ENCODE data around the gene CASKIN2.

CASKIN2 gene

GRCh38 chr17:75506134-75506533, 9.2 kb downstream of the CASKIN2 start:
- Histone ChIP-seq H3K4me3 (ENCODE audit: insufficient read length, low read depth) (no peak overlapping the region), H3K9ac (ENCODE audit: insufficient read length, low read depth) (no peak overlapping the region), H3K9me3 (ENCODE audit: insufficient read depth, low read length) (no peaks in the 10 kb centered on the region), H3K27me3 (ENCODE audit: insufficient read depth, insufficient read length) (no peaks in the 10 kb centered on the region), H3K4me1 (ENCODE audit: insufficient read depth, insufficient read length) (peaks cover 26% of the 10 kb centered on the region), H3K36me3 (ENCODE audit: insufficient read depth, insufficient read length, low read length) (peaks cover 92% of the 10 kb centered on the region)
- no peak for DNase-seq (ENCODE audit: low read depth, low spot score)
- TF ChIP-seq ZNF274 (IDR thresholded peaks at IDR 0.05; ENCODE audit: low read depth, low read length) (no peak), SUZ12 (IDR thresholded peaks at IDR 0.05; ENCODE audit: extremely low read depth, insufficient read depth, insufficient read length) (no peak), YY1 (IDR thresholded peaks at IDR 0.05; ENCODE audit: insufficient read depth, insufficient read length) (no peak)

- peaks cover 26% of the 10 kb centered on the region for H3K4me1 ChIP-seq (ENCODE audit: insufficient read depth, insufficient read length)
- TF ChIP-seq YY1 (IDR thresholded peaks at IDR 0.05; ENCODE audit: insufficient read depth, insufficient read length) = no peak
- TF ChIP-seq SUZ12 (IDR thresholded peaks at IDR 0.05; ENCODE audit: extremely low read depth, insufficient read depth, insufficient read length) = no peak
- no peak for TF ChIP-seq ZNF274 (IDR thresholded peaks at IDR 0.05; ENCODE audit: low read depth, low read length)
- DNase-seq (ENCODE audit: low read depth, low spot score) = no peak
- no peak overlapping the region for H3K4me3 ChIP-seq (ENCODE audit: insufficient read length, low read depth)
- H3K9ac ChIP-seq (ENCODE audit: insufficient read length, low read depth) = no peak overlapping the region
- H3K9me3 ChIP-seq (ENCODE audit: insufficient read depth, low read length) = no peaks in the 10 kb centered on the region
- no peaks in the 10 kb centered on the region for H3K27me3 ChIP-seq (ENCODE audit: insufficient read depth, insufficient read length)
- peaks cover 93% of the 10 kb centered on the region for H3K36me3 ChIP-seq (ENCODE audit: insufficient read depth, insufficient read length, low read length)
These were observed 9.7 kb downstream of the CASKIN2 start for GRCh38 chr17:75505640-75506039.

GRCh38 chr17:75505152-75505409, 10.3 kb downstream of the CASKIN2 start:
- DNase-seq (ENCODE audit: low read depth, low spot score) = no peak
- no peaks in the 10 kb centered on the region for H3K27me3 ChIP-seq (ENCODE audit: insufficient read depth, insufficient read length)
- H3K9me3 ChIP-seq (ENCODE audit: insufficient read depth, low read length) = no peaks in the 10 kb centered on the region
- H3K9ac ChIP-seq (ENCODE audit: insufficient read length, low read depth) = no peak overlapping the region
- H3K4me1 ChIP-seq (ENCODE audit: insufficient read depth, insufficient read length) = peaks cover 27% of the 10 kb centered on the region
- peaks cover 93% of the 10 kb centered on the region for H3K36me3 ChIP-seq (ENCODE audit: insufficient read depth, insufficient read length, low read length)
- no peak overlapping the region for H3K4me3 ChIP-seq (ENCODE audit: insufficient read length, low read depth)
- no peak for TF ChIP-seq ZNF274 (IDR thresholded peaks at IDR 0.05; ENCODE audit: low read depth, low read length)

GRCh38 chr17:75504347-75505151, 10.8 kb downstream of the CASKIN2 start:
- H3K4me3 ChIP-seq (ENCODE audit: insufficient read length, low read depth) = no peak overlapping the region
- peak; percentile 23 for DNase-seq (ENCODE audit: low read depth, low spot score)
- H3K4me1 ChIP-seq (ENCODE audit: insufficient read depth, insufficient read length) = peaks cover 29% of the 10 kb centered on the region
- no peaks in the 10 kb centered on the region for H3K9me3 ChIP-seq (ENCODE audit: insufficient read depth, low read length)
- no peaks in the 10 kb centered on the region for H3K27me3 ChIP-seq (ENCODE audit: insufficient read depth, insufficient read length)
- no peak overlapping the region for H3K9ac ChIP-seq (ENCODE audit: insufficient read length, low read depth)
- peaks cover 93% of the 10 kb centered on the region for H3K36me3 ChIP-seq (ENCODE audit: insufficient read depth, insufficient read length, low read length)
- TF ChIP-seq ZNF274 (IDR thresholded peaks at IDR 0.05; ENCODE audit: low read depth, low read length) (no peak), SUZ12 (IDR thresholded peaks at IDR 0.05; ENCODE audit: extremely low read depth, insufficient read depth, insufficient read length) (no peak)

- peaks cover 29% of the 10 kb centered on the region for H3K4me1 ChIP-seq (ENCODE audit: insufficient read depth, insufficient read length)
- no peak overlapping the region for H3K4me3 ChIP-seq (ENCODE audit: insufficient read length, low read depth)
- TF ChIP-seq SUZ12 (IDR thresholded peaks at IDR 0.05; ENCODE audit: extremely low read depth, insufficient read depth, insufficient read length) (no peak), ZNF274 (IDR thresholded peaks at IDR 0.05; ENCODE audit: low read depth, low read length) (no peak), YY1 (IDR thresholded peaks at IDR 0.05; ENCODE audit: insufficient read depth, insufficient read length) (no peak)
- H3K9ac ChIP-seq (ENCODE audit: insufficient read length, low read depth) = no peak overlapping the region
- peaks cover 93% of the 10 kb centered on the region for H3K36me3 ChIP-seq (ENCODE audit: insufficient read depth, insufficient read length, low read length)
- no peaks in the 10 kb centered on the region for H3K27me3 ChIP-seq (ENCODE audit: insufficient read depth, insufficient read length)
- DNase-seq (ENCODE audit: low read depth, low spot score) = no peak
- H3K9me3 ChIP-seq (ENCODE audit: insufficient read depth, low read length) = no peaks in the 10 kb centered on the region
These were observed 11.4 kb downstream of the CASKIN2 start for GRCh38 chr17:75503976-75504346.

GRCh38 chr17:75503337-75503950, 11.9 kb downstream of the CASKIN2 start:
- Histone ChIP-seq H3K4me3 (ENCODE audit: insufficient read length, low read depth) (no peak overlapping the region), H3K9me3 (ENCODE audit: insufficient read depth, low read length) (no peaks in the 10 kb centered on the region), H3K36me3 (ENCODE audit: insufficient read depth, insufficient read length, low read length) (peaks cover 93% of the 10 kb centered on the region), H3K4me1 (ENCODE audit: insufficient read depth, insufficient read length) (peaks cover 24% of the 10 kb centered on the region), H3K27me3 (ENCODE audit: insufficient read depth, insufficient read length) (no peaks in the 10 kb centered on the region), H3K9ac (ENCODE audit: insufficient read length, low read depth) (peak overlapping the region; percentile 42)
- DNase-seq (ENCODE audit: low read depth, low spot score) = no peak
- no peak for TF ChIP-seq SUZ12 (IDR thresholded peaks at IDR 0.05; ENCODE audit: extremely low read depth, insufficient read depth, insufficient read length)
- TF ChIP-seq ZNF274 (IDR thresholded peaks at IDR 0.05; ENCODE audit: low read depth, low read length) = no peak
- no peak for TF ChIP-seq YY1 (IDR thresholded peaks at IDR 0.05; ENCODE audit: insufficient read depth, insufficient read length)

GRCh38 chr17:75502721-75503329, 12.5 kb downstream of the CASKIN2 start:
- no peak overlapping the region for H3K4me3 ChIP-seq (ENCODE audit: insufficient read length, low read depth)
- no peaks in the 10 kb centered on the region for H3K27me3 ChIP-seq (ENCODE audit: insufficient read depth, insufficient read length)
- no peak for TF ChIP-seq SUZ12 (IDR thresholded peaks at IDR 0.05; ENCODE audit: extremely low read depth, insufficient read depth, insufficient read length)
- no peak for TF ChIP-seq YY1 (IDR thresholded peaks at IDR 0.05; ENCODE audit: insufficient read depth, insufficient read length)
- TF ChIP-seq ZNF274 (IDR thresholded peaks at IDR 0.05; ENCODE audit: low read depth, low read length) = no peak
- DNase-seq (ENCODE audit: low read depth, low spot score) = no peak
- peaks cover 93% of the 10 kb centered on the region for H3K36me3 ChIP-seq (ENCODE audit: insufficient read depth, insufficient read length, low read length)
- no peaks in the 10 kb centered on the region for H3K9me3 ChIP-seq (ENCODE audit: insufficient read depth, low read length)
- H3K9ac ChIP-seq (ENCODE audit: insufficient read length, low read depth) = no peak overlapping the region
- peaks cover 22% of the 10 kb centered on the region for H3K4me1 ChIP-seq (ENCODE audit: insufficient read depth, insufficient read length)
